Frontal cortex (tissue), 4 donors: Measurements from ENCODE around the gene DACH1. TPM values are rescaled to one million over a fixed set of nuclear protein-coding genes. Genes with fewer than 3 reads are reported as not detected.

Experiments used
- DNase-seq, 2 donors: peaks; one replicate each; pipeline ENCODE4 v3.0.0; 2012; ENCODE audit warnings: low spot score in 2 of 2
- FAIRE-seq: peaks from 2 replicates; lab custom pipeline; 2012; peaks lifted over from hg19 to GRCh38; lab: Jason Lieb, UNC
- total RNA-seq: library from RNA; depleted of rRNA; stranded (reverse); fragments of >200 nt; gene quantifications from one replicate; pipeline ENCODE4 v1.2.3, GENCODE V29; 2014
- donor health status: control.
- donor health status: control.
- donor health status: control.

Gene DACH1
- total RNA-seq, 1 donor from 2014 or later: 14.7 TPM

- FAIRE-seq: no peak
- DNase-seq: no peak
Observed at GRCh38 chr13:71634602-71635443, 232.2 kb downstream of the DACH1 start.

DNA sequence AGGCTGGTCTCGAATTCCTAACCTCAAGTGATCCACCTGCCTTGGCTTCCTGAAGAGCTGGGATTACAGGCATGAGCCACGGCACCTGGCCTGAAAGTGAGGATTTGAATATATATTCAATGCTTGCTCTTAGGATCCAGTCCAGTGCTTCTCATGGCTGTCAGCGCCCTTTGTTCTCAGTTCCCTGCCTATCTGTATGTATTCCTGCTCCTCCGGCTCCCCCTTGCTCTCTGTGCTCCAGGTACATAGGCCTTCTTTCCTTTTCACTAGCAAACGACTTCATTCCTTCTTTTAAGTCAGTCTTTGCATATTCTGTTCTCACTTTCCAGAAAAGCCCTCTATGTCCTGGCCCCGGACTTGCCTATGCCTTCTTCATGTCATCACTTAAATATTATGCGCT is 232.8 kb downstream of the DACH1 start:
- FAIRE-seq: no peak
- no peak for DNase-seq

GRCh38 chr13:71632721-71633120 is 234.3 kb downstream of the DACH1 start:
- DNase-seq (no peak), FAIRE-seq (no peak)

DNA sequence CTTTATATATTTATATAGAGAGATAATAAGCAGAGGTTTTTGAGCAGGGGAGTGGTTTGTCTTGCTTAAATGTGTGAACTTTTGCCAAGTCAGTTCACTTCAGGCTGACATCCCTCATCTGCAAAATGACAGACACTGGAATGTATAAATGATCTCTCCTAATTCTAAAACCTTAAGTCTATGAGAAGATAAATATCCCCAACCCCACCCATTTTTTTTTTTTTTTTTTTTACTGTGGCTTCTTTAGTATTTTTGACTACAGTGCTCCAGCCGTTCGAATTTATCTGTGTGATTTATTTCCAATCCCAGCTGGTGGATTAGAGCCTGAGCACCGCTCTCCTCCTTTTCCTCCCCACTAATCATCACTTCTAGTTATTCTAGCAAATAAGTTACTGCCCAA is 234.8 kb downstream of the DACH1 start:
- DNase-seq (no peak), FAIRE-seq (no peak)

DNA sequence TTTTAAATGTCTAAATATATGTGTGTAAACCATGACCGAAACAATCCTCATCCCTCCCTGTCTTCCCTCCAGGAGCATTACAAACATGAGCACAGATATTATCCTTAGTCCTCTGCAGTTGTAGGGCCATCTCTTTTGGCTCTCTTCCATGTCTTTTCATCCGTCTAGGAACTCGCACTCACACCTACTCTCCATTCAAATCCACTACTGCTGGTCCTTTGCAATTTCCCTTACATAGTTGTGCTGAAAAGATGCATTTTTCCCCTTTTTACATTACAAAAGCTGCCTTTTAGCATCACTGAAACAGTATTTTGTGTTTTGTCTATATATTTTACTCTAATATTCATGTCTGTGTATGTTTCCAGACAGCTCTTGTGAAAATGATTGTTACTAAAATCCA is 237.8 kb downstream of the DACH1 start:
- DNase-seq (no peak), FAIRE-seq (no peak)

DNA sequence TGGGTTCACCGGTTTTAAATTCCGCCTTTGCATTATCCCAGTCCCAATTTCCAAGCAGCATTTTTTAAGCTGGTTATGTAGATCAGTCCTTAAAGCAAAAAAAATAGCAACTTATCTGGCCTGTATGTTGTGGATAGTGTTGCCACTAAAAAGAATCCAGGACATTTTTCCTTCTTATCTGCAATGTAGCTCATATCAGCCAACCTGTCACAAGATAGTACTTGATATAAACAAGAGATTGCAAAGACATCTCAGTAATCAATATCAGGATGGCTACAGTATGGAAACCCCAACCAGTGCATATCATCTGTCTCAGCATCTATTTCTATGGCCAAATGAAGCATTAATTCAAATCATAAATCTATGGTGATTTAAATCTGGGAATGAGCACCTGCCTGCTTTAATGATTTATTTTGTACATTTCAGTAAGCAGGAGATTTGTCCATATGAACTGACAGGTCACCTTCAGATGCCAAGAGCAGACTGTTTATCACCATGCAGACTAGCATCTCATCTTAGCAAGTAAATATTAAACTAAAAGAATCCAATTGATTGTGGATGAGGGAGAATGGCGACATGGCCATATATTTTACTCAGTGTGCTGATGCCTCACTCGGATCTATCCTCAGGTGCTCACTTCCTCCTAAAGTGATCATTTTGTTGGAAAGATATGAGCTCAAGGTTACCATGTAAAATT is 240.4 kb downstream of the DACH1 start:
- no peak for FAIRE-seq

GRCh38 chr13:71625694-71626093 is 241.3 kb downstream of the DACH1 start:
- FAIRE-seq (no peak), DNase-seq (no peak)

More for the DNA sequence above, 240.4 kb downstream of the DACH1 start:
- no peak for DNase-seq

DNA sequence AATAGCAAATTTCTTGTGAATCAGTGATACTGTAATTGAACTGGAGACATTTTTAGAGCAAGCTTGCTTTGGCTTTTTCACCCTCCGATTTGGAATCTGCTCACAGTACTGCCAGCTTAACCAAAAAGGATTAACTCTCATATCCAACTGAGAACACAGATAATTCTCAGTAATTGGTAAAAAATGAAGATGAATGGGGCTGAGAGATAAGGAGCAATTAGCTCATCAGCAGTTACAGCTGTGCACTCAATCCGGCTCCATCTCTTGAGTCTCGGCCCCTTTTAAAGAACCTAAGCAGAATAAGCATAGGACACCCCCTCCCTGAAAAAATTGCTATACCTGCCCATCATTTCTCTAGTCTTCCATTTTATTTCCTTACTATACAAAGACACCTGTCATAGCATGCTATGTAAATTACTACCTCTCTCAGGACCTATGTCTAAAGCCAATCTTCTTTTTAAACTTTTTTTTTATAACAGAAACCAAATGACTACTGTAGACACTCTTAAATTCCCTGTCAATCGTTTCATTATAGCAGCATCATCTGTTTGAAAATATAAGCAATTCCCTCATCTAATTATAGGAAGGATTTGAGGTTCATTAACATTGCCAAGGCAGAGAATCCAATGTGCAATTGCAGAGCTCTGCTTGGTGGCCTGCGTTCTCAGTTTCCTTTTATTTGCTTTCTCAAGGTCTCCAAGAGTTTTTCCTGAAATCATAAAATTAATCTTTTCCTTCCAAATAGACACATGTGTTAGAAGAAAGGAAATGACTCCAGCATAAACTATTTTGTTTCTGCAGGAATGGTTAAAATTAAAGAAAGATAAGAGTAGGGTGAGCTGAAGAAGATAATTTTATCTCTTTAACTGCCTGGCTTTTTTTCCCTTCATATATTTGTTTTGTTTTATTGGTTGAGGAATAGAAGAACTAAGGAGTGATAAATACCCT is 242.1 kb downstream of the DACH1 start:
- FAIRE-seq (no peak), DNase-seq (no peak)

DNA sequence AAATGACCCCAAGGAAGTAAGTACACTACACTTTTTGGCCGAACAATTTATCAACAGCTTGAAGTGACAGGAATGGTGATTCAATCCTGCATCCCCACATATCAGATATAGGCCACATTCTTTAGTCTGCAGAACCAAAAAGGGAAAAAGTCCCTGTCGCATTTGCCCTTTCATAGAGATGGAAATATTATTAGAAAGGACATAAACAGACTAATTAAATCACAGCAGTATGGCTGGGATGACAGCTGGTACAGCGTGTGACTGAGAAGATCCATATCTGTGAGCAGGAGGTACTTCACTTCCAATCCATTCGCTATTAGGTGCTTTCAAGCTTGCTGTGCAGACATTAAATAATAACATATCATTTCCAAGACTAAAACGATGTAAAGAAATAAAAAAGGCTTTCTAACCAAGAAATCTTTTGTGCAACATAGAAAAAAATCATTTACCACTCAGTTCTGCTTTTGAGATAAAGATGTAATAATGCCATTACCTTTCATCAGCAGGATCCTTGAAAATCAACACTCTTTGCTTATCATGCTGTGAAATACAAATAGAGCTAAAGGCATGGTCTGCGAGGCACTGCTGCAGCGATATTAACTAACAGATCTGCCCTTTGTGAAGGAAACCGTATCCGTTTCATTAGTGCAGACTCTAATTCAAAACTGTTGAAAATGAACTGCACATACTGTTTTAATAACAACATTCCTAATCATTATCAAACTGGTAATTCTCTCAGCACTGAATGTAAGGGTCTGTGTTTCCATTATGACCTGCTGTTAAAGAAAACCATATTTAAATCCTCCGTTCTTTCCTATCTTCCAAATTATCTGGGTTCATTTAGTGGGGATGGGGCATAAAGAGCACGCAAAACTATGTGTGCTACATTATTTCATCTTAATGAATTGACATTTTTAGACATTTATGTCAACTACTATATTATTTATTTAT is 245.6 kb downstream of the DACH1 start:
- DNase-seq (no peak), FAIRE-seq (no peak)

- DNase-seq: no peak
- FAIRE-seq: no peak
Observed at GRCh38 chr13:71619096-71619495, 247.9 kb downstream of the DACH1 start.

DNA sequence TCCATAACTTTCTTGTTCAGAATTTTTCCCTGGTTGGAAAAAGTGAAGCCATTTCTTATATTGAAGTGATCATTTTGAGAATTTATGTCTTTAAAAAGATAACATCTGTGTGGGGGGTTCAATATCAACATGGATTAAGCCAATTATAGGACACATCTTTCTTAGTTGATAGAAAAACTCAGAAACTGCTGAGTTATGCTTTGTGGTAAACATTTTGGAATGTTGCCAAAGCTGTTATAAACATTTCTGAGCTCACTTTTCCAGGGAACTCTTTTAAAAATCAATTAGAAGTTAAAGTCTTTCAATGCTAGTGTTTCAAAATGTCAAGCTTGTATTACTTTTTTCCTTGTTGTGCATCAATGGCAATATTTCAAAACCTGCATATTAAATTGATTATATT is 248.8 kb downstream of the DACH1 start:
- FAIRE-seq (no peak), DNase-seq (no peak)

- FAIRE-seq: no peak
- DNase-seq: no peak
Observed at GRCh38 chr13:71617265-71617664, 249.7 kb downstream of the DACH1 start.

- DNase-seq: no peak
- no peak for FAIRE-seq
Observed at GRCh38 chr13:71613066-71613745, 253.8 kb downstream of the DACH1 start.

DNA sequence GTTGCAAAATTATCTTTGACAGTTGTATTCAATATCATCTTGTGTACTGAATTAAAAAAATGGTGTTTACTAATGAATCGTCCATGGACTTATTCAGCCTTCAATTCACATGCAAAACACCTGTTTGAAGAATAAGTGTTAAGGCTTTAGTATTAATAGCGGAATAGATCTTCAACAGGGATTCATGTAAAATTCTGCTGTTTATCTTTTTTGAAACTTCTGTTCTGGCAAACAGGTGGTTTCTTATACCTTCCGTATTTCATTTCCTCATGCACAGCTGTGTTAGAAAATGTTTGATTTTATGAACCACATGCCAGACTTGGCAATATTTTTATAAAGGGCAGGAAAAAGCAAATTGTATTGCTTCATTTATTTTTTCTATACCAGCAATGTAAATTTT is 255.7 kb downstream of the DACH1 start:
- DNase-seq: no peak
- FAIRE-seq: no peak

DNA sequence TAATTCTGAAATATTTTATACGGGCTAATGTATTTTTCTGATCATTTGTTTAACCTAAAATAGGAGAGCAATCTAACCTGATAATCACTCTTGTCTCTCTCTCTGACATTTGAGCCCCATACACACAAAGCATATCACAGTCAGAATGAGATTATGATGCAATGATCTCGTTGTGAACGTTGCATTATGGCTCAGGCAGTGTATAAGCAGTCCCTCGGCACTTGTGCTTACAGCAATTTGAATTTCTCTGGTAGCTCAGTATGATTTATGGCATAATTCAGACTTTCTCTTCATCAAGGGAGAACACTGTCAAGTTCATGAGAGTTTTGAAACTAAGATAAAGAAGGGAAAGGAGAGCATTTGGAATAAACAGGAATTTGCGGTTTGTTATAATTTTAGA is 256.1 kb downstream of the DACH1 start:
- FAIRE-seq (no peak), DNase-seq (no peak)

DNA sequence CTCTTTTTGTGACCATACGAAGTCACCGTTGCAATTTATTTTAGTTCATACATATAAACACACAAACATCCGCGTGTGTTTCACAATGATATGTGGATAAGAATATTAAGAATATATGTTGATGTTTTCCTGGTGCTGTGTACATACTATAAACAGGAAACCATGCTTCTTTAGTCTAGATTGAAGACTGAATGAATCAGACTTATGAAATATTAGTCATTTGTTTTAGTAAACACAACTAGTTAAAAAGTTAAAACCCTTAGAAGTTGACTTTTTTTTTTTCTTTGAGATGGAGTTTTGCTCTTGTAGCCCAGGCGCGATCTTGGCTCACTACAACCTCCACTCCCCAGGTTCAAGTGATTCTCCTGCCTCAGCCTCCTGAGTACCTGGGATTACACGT is 257.7 kb downstream of the DACH1 start:
- no peak for FAIRE-seq

GRCh38 chr13:71607575-71607974 is 259.4 kb downstream of the DACH1 start:
- no peak for FAIRE-seq
- no peak for DNase-seq

More for the DNA sequence above, 257.7 kb downstream of the DACH1 start:
- DNase-seq: no peak

- FAIRE-seq (no peak), DNase-seq (no peak)
Observed at GRCh38 chr13:71606818-71607217, 260.2 kb downstream of the DACH1 start.

DNA sequence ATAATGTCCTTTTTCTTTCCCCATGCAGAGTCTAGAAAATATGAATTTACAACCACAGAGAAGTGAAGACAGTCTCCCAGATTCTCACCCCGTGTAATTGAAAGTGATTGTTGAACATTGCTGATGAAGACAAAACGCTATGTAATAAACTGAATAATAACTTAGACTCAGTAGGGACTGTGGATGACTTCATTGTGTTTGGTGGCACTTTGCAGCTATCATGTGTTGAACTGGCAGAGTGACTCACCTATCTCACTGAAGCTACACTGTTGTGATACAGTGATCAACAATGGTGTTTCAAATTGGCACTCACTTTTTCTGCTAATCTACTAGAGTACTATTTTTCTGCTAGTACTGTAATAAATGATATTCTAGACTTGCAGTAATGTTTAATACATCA is 261.3 kb downstream of the DACH1 start:
- FAIRE-seq (no peak), DNase-seq (no peak)
